SK-N-SH treated with all-trans-retinoic acid at 6 μM for 48 hours (cell line): ENCODE results near the gene PPP6R2.

Experiments
- ARNTL ChIP-seq: fragments of 450-650 bp; formaldehyde crosslinking; IDR thresholded peaks from 2 replicates; pipeline ENCODE4 v1.5.0; 2020; ENCODE audit warnings: low read depth, mild to moderate bottlenecking, moderate library complexity, borderline replicate concordance
- BACH2 ChIP-seq: fragments of 250-450 bp; sonication (Bioruptor Pico); IDR thresholded peaks from 2 replicates; pipeline ENCODE4 v1.9.0; 2021; ENCODE audit warnings: mild to moderate bottlenecking, borderline replicate concordance
- CREB5 ChIP-seq: fragments of 250-450 bp; sonication (Bioruptor Pico); IDR thresholded peaks from 2 replicates; pipeline ENCODE4 v1.5.1; 2020; ENCODE audit warnings: low read depth, mild to moderate bottlenecking, moderate library complexity
- OSR1 ChIP-seq: fragments of 250-450 bp; sonication (Bioruptor Pico); IDR thresholded peaks from 2 replicates; pipeline ENCODE4 v1.8.0; 2022; ENCODE audit warnings: moderate library complexity, mild to moderate bottlenecking, inconsistent platforms
- PATZ1 ChIP-seq: fragments of 250-450 bp; sonication (Bioruptor Pico); IDR thresholded peaks from 2 replicates; pipeline ENCODE4 v1.8.0; 2020; ENCODE audit warnings: mild to moderate bottlenecking, moderate library complexity, borderline replicate concordance
- RARB ChIP-seq: fragments of 250-450 bp; sonication (Bioruptor Pico); IDR thresholded peaks from 2 replicates; pipeline ENCODE4 v1.8.0; 2021; ENCODE audit warnings: mild to moderate bottlenecking, moderate library complexity
- TSHZ2 ChIP-seq: fragments of 250-450 bp; sonication (Bioruptor Pico); IDR thresholded peaks from 2 replicates; pipeline ENCODE4 v1.5.0; 2020; ENCODE audit warnings: mild to moderate bottlenecking, moderate library complexity
- ZC3H10 ChIP-seq: fragments of 250-450 bp; sonication (Bioruptor Pico); IDR thresholded peaks from 2 replicates; pipeline ENCODE4 v1.5.1; 2021; ENCODE audit warnings: mild to moderate bottlenecking, moderate library complexity
- ZFP3 ChIP-seq: fragments of 250-450 bp; sonication (Bioruptor Pico); IDR thresholded peaks from 2 replicates; pipeline ENCODE4 v1.5.0; 2020; ENCODE audit warnings: mild to moderate bottlenecking, moderate library complexity
- ZFP30 ChIP-seq: fragments of 450-650 bp; formaldehyde crosslinking; IDR thresholded peaks from 2 replicates; pipeline ENCODE4 v1.5.0; 2022; ENCODE audit warnings: mild to moderate bottlenecking, moderate library complexity
- ZNF8 ChIP-seq: fragments of 450-650 bp; formaldehyde crosslinking; IDR thresholded peaks from 2 replicates; pipeline ENCODE4 v1.5.0; 2020; ENCODE audit warnings: mild to moderate bottlenecking, moderate library complexity

GRCh38 chr22:50445880-50446707 lies 103.0 kb downstream of the PPP6R2 start:
- TF ChIP-seq PATZ1 (CRISPR knock-in tag), result no peak
- TF ChIP-seq RARB (CRISPR knock-in tag), result no peak
- TF ChIP-seq ZFP30 (CRISPR knock-in tag), result no peak
- no peak for TF ChIP-seq ARNTL (CRISPR knock-in tag)
- TF ChIP-seq CREB5 (CRISPR knock-in tag), result no peak
- no peak for TF ChIP-seq ZC3H10
- no peak for TF ChIP-seq BACH2 (CRISPR knock-in tag)
- TF ChIP-seq ZNF8 (CRISPR knock-in tag), result no peak
- no peak for TF ChIP-seq TSHZ2
- TF ChIP-seq OSR1 (CRISPR knock-in tag), result no peak
- no peak for TF ChIP-seq ZFP3 (CRISPR knock-in tag)
